GM12873 (cell line): ENCODE data around the gene CD34.

Source experiments
- CTCF ChIP-seq: IDR thresholded peaks from 2 replicates; pipeline ENCODE4 v1.5.1; 2012; ENCODE audit warnings: low read depth, mild to moderate bottlenecking, moderate library complexity, low read length, control low read depth; ENCODE audit not compliant: insufficient read depth; ENCODE audit errors: missing control alignments

Gene CD34

GRCh38 chr1:207840380-207840779 is 70.5 kb downstream of the CD34 start:
- peak; percentile 8 for TF ChIP-seq CTCF

GRCh38 chr1:207839083-207839413 is 71.9 kb downstream of the CD34 start:
- no peak for TF ChIP-seq CTCF

DNA sequence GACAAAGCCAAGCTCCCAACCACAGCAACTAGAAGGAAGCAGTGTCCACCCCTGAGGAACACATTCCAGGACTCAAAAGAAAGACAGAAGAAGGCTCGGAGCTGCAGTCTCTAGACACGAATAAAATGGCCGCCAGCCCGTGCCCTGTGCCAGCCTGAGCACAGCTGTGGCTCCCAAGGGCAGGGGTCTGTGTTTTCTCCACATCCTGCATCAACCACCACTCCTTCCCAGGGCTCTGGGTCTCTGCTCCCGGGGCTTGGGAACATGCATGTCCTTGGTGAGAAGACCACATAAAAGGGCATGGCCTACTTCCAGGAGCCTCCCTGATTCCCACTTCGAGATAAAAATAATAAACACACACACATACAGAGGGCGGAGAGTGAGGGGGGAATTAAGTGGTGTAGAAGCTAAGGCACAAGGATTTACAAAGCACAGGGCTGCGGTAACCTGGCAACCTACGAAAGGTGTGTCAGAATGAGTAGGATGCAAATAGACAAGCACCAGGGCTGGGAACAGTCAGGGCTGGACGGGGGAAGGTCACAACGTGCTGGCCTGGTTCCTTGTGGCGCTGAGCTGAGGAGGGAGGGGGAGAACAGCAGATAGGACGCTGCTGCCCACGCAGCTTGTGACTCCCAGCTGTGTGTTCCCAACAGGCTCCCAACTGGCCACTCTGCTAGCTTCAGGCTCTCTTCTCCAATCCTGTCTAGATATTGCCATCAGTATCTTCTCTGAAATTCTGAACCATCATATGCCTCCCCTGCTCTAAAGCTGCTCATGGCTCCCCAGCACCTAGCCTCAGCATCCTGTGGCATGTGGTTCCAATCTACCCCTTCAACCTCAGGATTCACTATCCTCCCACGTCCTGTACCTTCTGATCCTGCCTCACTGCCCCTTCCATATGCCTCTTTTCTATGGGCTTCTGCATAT is 72.5 kb downstream of the CD34 start:
- no peak for TF ChIP-seq CTCF

DNA sequence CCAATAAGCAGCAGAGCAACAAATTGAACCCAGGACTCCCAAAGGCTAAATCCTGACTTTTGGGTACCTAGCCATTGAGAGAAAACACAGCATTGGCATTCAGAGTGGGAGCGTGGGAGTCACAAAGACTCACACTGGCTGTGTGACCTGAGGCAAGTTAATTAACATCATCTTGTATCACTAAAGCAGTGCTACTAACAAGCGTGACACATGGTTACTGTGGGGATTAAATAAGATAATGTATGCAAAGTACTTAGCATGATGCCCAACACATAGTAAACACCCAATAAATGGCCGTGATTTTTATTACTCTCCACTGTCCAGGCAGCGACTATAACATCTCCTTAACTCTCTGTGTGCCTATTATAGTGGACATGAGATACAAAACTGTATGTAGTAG is 73.3 kb downstream of the CD34 start:
- TF ChIP-seq CTCF, result no peak

DNA sequence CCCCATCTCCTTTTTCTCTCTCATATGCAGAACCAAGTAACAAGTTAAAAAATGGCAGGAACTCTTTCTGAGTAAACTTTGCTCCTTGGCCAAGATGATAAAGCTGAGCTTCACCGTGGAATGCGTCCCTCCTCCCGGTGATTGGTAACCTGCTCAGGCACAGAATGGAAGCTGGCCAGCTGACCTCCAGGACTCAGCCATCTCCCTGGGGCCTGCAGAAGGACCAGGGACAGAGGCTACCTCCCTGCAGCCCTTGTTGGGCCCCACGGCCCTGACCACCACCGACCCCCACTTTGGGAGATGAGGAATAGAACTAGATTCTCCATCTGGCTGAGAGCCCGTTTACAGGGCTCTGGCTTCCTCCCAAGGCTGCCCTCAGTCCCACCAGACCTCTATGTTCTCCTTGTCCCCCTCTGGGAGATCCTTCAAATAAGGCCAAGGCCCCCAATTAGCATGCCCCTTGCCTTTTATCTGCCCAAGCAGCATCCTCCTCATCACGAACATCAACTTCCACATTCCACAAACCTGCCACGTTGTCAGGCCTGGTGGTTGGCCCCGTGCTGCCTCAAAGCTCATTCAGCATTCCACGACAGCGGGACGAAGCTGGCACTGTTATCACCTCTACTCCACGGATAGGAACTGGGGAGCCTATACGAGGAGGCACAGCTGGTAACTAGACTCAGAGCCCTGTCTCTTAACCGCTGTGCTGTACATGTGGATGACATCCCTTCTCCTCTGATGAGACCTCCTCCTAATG is 74.2 kb downstream of the CD34 start:
- no peak for TF ChIP-seq CTCF

- no peak for TF ChIP-seq CTCF
Measured at GRCh38 chr1:207835958-207836357, 75.0 kb downstream of the CD34 start.

GRCh38 chr1:207833956-207834660 is 76.8 kb downstream of the CD34 start:
- TF ChIP-seq CTCF, result no peak
